Measurements from ENCODE around the gene MT1G. TPM values are rescaled to one million over a fixed set of nuclear protein-coding genes. Genes with fewer than 3 reads are reported as not detected.
"Not testable (repeated sequence)": the region's sequence is repeated elsewhere in the genome, so short reads cannot be mapped to it uniquely, and the experiment has no call there.

Gene MT1G
- total RNA-seq, 4 donors from 2014 or later, result 21.0 to 1,835 (median 81.0) TPM

DNA sequence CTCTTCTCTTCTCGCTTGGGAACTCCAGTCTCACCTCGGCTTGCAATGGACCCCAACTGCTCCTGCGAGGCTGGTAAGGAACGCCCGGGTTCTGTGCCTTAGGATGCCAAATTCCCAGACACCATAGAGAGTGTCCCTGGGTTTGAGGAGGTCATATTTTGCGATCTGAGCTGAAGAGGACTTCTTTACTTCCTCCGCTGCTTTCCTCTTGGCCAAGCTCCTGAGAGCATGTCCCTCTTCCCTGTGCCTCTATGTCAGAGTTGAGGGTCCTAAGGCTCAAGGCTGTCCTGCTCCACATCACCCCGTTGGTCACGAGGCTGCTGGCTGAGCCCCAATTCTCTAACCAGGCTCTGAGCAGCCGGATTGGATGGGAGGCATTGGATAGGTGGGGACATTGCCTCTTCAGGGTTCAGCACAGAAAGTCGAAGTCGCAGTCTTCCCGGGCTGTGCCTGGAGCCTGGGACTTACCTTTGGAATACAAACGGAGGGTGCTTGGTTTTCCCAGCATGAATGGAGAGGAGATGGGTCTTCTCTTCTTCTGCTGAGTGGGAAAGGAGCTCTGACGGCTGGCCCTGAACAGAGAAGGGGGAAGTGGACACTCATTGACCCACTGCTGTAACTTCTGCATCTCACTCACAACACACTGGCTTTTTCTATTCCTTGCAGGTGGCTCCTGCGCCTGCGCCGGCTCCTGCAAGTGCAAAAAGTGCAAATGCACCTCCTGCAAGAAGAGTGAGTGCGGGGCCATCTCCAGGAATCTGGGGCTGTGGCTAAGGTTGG lies 2.2 kb upstream of the MT1G start:
- intact Hi-C loops (cut with DNase I; ENCODE audit: low total_unique reads) (no loop called here), in situ Hi-C loops (cut with MboI; ENCODE audit: low pct_ligation_motif_present in 1 of 4, low pct_unique_long_range_greater_than_20kb in 1 of 4, low sequenced_read_pairs in 3 of 4) (no loop called here)
- Histone ChIP-seq H3K27ac (no peak overlapping the region), H3K27me3 (peaks cover 76% of the 10 kb centered on the region), H3K4me1 (peaks cover 5 to 26% (median 18%) of the 10 kb centered on the region in 4 donors), H3K9me3 (no peaks in the 10 kb centered on the region), H3K4me3 (peak overlapping the region in 1 of 4 donors; percentile 8), H3K36me3 (no peaks in the 10 kb centered on the region)
- 26 to 30% methylated on average over 8 to 19 of the region's 19 CpGs for WGBS, 2 donors (ENCODE audit: low coverage in 1 of 2)
- DNase-seq, result no peak
- TF ChIP-seq POLR2A (IDR thresholded peaks at IDR 0.05), result no peak
- no peak for TF ChIP-seq EP300 (IDR thresholded peaks at IDR 0.05; ENCODE audit: low read depth)
- TF ChIP-seq POLR2AphosphoS5 (IDR thresholded peaks at IDR 0.05), result no peak
- TF ChIP-seq, protein P1, sequence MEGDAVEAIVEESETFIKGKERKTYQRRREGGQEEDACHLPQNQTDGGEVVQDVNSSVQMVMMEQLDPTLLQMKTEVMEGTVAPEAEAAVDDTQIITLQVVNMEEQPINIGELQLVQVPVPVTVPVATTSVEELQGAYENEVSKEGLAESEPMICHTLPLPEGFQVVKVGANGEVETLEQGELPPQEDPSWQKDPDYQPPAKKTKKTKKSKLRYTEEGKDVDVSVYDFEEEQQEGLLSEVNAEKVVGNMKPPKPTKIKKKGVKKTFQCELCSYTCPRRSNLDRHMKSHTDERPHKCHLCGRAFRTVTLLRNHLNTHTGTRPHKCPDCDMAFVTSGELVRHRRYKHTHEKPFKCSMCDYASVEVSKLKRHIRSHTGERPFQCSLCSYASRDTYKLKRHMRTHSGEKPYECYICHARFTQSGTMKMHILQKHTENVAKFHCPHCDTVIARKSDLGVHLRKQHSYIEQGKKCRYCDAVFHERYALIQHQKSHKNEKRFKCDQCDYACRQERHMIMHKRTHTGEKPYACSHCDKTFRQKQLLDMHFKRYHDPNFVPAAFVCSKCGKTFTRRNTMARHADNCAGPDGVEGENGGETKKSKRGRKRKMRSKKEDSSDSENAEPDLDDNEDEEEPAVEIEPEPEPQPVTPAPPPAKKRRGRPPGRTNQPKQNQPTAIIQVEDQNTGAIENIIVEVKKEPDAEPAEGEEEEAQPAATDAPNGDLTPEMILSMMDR (IDR thresholded peaks at IDR 0.05), result no peak

DNA sequence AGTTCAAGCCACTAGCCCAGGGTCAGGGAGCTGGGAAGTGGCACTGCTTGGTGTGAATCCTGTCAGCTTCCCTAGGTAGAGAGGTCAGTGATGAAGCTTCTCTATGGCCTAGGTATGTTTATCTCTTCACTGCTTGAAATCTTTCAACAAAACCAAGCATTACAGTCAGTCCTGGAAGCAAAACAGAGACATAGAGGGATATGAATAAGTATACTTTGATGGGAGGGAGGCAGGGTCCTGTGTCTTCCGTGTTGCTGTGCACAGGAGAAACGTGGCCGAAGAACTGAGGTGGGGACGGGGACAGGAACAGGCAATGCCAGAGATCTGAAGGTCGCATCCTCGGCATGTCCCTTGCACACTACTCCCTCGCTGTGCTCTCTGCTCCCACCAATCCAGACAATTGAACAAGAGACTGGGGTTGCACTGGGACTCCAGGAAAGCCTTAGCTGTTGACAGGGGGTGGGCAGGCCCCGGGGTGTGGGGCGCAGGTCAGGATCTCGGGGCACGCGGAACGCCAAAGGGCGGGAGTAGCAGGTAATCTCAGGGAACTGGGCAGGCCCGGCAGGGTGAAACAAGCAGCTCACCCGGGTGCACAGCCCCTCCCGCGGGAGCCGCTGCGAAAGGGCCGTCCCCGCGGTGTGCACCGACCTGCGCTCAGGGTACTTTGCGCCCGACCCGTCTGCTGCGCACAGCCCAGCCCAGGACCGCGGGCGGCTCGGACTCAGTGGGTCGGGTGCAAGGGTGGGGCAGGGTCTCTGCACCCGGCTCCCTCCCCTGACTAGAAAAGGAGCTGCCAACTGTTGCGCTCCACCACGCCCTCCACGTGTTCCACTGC lies 1.4 kb upstream of the MT1G start, which contains the start of gene MT1H:
Gene MT1H (plus strand): TSS at position 810 of the 835 bp plus-strand sequence. CDS start 71 bp downstream, outside the sequence.
- 4 to 15% methylated on average over 5 to 36 of the region's 38 CpGs for WGBS, 2 donors (ENCODE audit: low coverage in 1 of 2)
- Histone ChIP-seq H3K4me3 (peak within 1 kb of the TSS in 1 of 4 donors; percentile 8), H3K27me3 (peaks cover 83% of the 10 kb centered on the region), H3K9me3 (no peaks in the 10 kb centered on the region), H3K4me1 (peaks cover 5 to 26% (median 18%) of the 10 kb centered on the region in 4 donors), H3K36me3 (no peaks in the 10 kb centered on the region), H3K27ac (no peak within 1 kb of the TSS)
- TF ChIP-seq POLR2AphosphoS5 (IDR thresholded peaks at IDR 0.05) (peak in 1 of 3 donors; percentile 59), EP300 (IDR thresholded peaks at IDR 0.05; ENCODE audit: low read depth) (no peak), POLR2A (IDR thresholded peaks at IDR 0.05) (peak; percentile 43)
- TF ChIP-seq, protein P1 (IDR thresholded peaks at IDR 0.05), result no peak
- DNase-seq, result peak; percentile 32
- in situ Hi-C loops (cut with MboI; ENCODE audit: low pct_ligation_motif_present in 1 of 4, low pct_unique_long_range_greater_than_20kb in 1 of 4, low sequenced_read_pairs in 3 of 4), result no loop called here
- intact Hi-C loops (cut with DNase I; ENCODE audit: low total_unique reads), result no loop called here

DNA sequence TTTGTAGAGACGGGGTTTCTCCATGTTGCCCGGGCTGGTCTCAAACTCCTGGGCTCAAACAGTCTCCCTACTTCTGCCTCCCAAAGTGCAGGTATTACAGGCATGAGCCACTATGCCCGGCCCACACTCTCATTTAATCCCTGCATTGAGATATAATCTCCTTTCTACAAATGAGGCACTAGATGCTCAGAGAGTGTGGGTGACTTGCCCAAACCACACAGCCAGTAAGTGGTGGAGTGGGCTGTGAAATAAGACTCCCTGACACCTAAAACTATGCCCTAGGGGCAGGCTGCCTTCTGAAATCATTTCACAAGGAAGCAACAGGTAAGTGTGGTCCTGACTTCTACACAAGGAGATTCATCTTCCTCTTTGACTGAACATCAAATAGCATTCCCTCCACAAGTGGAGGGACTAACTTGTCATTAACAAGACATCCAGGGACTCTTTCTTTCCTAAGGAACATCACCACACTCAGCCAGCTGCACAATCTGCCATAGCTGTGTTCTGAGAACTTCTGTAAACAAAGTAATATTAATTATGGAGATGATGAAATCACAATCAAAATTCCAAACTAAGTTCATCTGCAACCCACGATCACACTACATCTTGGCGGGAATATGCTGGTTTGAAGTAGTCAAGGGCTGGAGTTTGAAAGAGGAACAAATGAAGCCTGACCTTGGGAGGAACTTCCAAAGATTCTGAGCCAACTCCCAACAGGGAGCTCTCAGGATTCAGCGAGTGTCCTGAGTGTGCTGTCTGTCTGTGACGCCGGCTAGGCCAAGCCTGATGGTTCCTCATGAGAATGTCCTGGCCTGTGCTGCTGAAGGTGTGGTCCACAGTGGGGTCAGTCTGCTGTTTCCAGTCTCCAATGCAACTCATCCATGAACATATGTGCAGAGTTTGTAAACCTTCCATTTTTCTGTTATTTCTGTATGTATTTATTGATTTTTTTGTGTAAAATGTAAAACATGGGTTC lies 2.3 kb downstream of the MT1G start:
- Histone ChIP-seq H3K27me3 (peaks cover 80% of the 10 kb centered on the region), H3K4me1 (peaks cover 5 to 34% (median 19%) of the 10 kb centered on the region in 4 donors)
- intact Hi-C loops (cut with DNase I; ENCODE audit: low total_unique reads); H3K4me3 ChIP-seq; in situ Hi-C loops (cut with MboI; ENCODE audit: low pct_ligation_motif_present in 1 of 4, low pct_unique_long_range_greater_than_20kb in 1 of 4, low sequenced_read_pairs in 3 of 4); DNase-seq; H3K9me3 ChIP-seq; H3K27ac ChIP-seq; H3K36me3 ChIP-seq: not testable (repeated sequence)
- 72 to 80% methylated on average over 5 to 8 of the region's 8 CpGs for WGBS, 2 donors (ENCODE audit: low coverage in 1 of 2)

DNA sequence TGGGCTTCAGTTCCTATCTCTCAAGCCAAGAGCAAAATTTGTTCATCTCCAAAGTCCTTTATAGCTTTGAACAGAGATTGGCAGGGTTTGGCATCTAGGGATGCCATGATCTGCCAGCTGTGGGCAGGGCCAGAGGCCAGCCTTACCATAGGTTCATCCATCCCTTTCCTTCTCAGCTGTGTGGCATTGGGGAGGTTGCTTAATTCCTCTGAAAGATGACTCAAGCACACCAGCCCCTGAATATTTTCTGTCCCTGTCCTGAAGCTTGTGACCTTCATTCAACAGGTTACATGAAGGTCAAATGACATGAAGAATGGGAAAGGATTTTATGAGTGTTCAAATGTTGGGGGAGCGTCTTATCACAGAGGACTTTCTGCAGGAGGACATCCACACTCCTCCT lies 3.4 kb downstream of the MT1G start:
- in situ Hi-C loops (cut with MboI; ENCODE audit: low pct_ligation_motif_present in 1 of 4, low pct_unique_long_range_greater_than_20kb in 1 of 4, low sequenced_read_pairs in 3 of 4) (no loop called here), intact Hi-C loops (cut with DNase I; ENCODE audit: low total_unique reads) (no loop called here)
- no peak overlapping the region for H3K27ac ChIP-seq
- no peaks in the 10 kb centered on the region for H3K36me3 ChIP-seq
- WGBS, 2 donors (ENCODE audit: low coverage in 1 of 2), result 83 to 100% methylated on average over 1 of the region's 1 CpG
- TF ChIP-seq, protein P1 (IDR thresholded peaks at IDR 0.05), result no peak
- no peak for TF ChIP-seq POLR2A (IDR thresholded peaks at IDR 0.05)
- no peak for TF ChIP-seq EP300 (IDR thresholded peaks at IDR 0.05; ENCODE audit: low read depth)
- TF ChIP-seq POLR2AphosphoS5 (IDR thresholded peaks at IDR 0.05), result no peak
- peaks cover 69% of the 10 kb centered on the region for H3K27me3 ChIP-seq
- no peak overlapping the region for H3K4me3 ChIP-seq
- peaks cover 4 to 28% (median 14%) of the 10 kb centered on the region in 4 donors for H3K4me1 ChIP-seq
- no peak for DNase-seq
- no peaks in the 10 kb centered on the region for H3K9me3 ChIP-seq
